NCI-H1930 (cell line): ENCODE results near the gene SYS1.
A peak's percentile ranks its signal among the peaks of the same experiment; 100 is the strongest.

Experiments
- DNase-seq, 2 experiments: peaks; one replicate each; lab custom pipeline; 2025; lab: John Stamatoyannopoulos, UW

SYS1 gene

DNA sequence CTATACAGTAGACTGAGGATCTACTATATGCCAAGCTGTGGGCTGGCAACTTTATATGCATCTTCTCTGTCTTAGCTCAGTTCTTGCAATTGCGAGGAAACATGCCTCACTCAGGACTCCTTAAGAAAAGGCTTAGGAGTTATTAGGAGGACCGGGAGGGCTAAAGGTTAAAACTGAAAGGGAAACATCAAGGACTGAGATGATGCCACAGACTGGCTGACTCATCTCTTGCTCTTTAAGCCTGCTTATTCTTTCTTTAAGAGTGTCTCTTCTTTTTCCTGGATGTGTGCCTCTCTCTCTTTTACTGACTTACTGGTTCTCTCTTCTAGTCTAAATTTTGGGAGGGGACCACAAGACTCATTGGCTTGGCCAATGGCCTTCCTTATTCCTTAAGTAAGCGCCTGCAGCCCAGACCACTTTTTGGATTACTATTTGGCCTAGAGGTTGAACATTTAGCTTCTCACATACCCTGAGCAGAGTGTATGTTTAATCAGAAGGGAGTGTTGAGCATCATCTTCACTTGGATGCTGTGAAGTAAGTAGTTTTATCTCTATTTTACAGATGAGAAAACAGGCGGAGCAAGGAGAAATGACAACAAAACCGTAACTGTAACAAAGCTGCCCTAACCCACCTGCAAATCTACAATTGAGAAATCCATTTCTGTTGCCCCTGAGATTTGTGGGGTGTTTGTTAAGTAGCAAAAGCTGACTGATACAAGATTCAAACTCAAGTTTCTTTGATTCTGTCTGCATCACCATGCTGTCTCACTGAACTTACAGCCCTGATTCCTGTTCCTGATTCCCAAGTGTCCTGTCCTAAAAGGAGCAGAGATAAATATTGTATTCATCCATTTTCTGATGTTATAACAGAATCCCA lies 7.5 kb upstream of the SYS1 start:
- DNase-seq, result no peak

DNA sequence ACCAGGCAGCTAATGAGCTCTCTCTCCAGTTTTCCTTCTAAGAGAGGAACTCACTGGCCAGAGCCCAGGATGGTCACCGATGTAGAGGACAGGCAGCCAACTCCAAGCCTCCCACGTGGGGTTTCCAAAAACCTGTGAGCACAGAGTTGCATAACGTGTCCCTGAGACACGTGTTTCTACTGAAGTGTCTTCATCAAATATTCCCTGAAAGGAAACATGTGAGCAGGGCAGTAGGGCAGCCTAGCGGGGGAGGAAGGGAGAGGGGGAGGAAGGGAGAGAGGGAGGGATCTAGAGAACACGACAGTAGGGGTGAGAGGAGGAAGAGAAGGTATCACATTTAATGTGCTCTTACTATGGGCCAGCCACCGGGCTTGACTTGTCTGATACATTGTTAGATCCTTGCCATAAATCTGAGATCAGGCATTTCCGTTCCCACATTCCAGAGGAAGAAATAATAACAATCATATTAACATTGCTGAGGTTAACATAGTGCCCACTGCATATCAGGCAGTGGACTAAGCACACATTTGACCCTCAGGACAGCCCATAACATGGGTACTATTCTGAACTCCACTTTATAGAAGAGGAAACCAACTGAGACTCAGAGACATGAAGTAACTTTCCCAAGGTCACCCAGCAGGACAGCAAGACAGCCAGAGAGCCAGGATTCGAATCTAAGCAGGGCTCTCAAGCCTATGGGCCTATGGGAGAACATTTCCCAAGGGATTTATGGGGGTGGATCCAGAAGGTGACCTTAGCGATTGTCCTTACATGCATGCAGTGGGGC lies 4.5 kb upstream of the SYS1 start:
- DNase-seq, result no peak

DNA sequence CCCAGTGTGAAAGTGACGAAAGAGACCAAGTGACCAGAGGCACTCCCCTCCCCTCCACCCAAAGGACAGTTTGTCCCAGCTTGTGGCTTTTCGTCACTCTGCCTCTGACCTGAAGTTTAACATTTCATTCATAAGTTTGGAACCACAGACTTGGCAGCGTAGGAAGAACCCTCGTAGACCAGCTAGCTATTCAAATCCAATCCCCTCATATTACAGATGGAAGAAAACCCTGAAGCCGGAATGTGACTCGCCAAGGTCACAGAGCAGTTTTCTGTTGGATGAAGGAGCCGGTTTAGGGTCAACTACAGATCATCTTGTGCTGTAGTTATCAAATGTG lies 3.9 kb upstream of the SYS1 start:
- no peak for DNase-seq

DNA sequence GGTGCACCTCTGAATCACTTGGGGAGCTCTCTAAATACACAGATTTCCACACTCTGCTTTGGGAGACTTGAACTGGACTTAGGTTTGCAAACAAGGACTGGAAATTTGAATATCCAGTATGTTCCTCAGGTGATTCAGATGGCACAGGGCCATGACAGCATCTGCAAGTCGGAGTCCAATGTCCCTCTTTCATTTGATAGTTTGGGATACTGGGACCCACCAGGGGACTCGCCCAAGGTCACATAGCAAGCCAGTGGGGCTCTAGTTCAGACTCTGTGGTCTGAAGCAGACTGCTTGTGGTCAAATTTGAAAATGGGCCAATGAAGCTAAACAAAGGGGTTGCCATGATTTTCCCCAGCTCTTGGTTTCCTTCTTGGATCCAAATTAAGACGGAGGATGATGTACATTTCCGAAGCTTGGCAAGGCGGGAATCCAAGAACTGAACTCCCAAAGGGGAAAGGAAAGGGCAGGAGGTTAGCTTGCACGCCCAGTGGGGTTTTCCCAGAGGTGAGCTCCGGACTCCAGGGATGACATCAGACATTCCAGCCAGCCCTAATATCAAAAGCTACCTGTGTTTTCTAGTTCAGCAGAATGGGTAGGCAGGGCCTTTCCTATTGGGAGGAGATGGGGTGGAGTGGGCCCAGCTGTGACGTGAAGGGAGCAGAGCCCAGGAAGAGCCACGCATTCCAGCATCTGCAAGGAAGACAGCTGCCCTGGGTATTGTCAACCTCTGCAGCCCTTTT lies 3.4 kb upstream of the SYS1 start:
- DNase-seq, result no peak

- DNase-seq, result no peak
Observed at GRCh38 chr20:45361793-45362192, 1.2 kb upstream of the SYS1 start.

DNA sequence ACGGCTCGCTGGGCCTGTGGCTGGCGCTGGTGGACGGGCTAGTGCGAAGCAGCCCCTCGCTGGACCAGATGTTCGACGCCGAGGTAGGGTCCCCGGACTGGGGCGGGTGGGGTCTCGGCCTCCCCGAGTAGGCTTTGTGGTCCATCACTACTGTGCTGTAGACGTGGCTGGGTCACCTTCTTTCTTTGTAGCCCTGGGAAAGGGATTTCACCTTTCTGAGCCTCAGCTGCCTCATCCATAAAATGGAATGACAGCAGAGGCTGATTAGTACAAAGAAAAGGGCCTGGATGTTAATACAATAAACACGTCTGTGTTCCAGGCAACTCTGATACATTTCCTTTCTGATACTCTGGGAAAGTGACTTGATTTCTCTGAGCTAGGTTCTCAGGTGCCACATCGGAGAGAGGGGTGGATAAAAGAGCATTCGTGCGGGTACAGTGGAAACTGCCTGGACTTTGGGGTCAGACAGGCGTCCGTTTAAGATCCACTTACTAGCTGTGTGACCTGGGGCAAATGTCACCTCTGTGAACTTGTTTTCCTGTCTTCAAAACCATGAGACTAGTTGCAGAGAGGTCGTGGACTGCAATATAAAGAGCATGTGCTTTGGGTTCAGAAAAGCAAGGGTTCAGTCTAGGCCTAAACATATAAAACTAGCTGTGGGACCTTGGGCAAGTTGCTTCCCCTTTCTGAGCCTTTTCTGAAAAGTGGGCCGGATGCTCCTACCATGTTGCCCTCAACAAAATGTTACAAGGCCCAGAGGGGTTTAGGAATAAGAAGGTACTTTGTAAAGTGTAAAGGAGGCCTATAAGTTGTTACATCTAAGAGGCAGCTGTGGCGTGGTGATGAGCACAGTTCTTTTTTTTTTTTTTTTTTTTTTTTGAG lies 896 bp downstream of the SYS1 start:
- DNase-seq, result no peak

- no peak for DNase-seq
Observed at GRCh38 chr20:45365444-45365970, 2.6 kb downstream of the SYS1 start.

- DNase-seq, result no peak
Observed at GRCh38 chr20:45366192-45366591, 3.2 kb downstream of the SYS1 start.

DNA sequence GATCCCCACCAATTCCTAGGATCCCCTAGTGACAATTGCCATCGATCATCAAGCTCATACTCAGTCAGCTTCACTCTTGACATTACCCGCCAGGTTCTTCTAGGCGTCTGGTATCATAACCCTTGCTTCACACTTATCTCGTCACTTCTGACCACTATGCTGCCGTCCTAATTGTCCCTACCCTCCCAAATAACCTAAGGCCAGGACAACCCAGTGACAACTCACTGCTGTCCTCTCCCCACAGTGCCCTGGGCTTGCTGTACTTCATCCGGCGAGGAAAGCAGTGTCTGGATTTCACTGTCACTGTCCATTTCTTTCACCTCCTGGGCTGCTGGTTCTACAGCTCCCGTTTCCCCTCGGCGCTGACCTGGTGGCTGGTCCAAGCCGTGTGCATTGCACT lies 3.7 kb downstream of the SYS1 start:
- DNase-seq, result no peak

DNA sequence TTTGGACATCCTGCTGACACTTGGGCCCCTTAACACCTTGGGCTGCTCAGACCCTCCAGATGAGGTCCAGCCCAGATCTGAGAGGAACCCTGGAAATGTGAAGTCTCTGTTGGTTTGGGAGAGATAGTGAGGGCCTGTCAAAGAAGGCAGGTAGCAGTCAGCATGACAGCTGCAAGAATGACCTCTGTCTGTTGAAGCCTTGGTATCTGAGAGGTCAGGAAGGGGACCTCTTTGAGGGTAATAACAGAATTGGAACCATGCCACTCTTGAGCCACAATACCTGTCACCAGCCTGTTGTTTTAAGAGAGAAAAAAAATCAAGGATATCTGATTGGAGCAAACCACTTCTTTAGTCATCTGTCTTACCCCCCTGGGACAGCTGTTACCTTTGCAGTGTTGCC lies 4.2 kb downstream of the SYS1 start:
- no peak for DNase-seq

DNA sequence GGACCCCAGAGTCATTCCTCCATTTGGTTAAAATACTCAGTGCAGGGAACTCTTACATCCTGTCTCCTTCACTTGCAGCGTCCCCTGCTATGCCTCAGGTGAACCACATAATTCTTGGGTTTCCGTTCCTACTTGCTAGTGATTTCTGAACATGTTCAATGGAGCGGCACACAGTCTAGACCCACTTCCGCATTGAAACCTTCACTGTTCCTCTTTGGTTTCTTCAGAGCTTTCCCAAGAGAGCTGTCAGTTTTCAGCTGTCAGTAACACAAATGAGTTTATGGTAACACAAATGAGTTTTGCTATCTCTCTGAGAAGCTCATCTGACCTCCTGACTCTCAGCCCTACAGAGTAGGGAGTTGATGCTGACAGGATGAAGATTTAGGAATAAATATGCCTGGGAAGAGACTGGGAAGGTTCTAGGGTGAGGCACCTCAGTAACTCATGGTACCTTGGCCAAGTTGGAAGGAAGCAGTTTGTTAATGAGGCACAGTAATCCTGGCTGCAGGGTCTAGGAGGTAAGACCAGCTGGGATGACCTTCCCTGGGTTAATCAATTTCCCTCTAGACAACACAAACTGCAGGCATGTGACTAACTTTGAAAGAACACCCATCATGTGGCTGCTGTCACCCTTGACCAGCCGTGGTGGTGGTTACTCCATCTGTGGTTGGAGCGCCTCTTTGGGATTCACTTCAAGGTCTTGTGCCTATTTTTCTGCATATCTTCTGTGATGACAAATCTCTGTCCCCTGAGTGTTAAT lies 5.4 kb downstream of the SYS1 start:
- DNase-seq, result no peak

DNA sequence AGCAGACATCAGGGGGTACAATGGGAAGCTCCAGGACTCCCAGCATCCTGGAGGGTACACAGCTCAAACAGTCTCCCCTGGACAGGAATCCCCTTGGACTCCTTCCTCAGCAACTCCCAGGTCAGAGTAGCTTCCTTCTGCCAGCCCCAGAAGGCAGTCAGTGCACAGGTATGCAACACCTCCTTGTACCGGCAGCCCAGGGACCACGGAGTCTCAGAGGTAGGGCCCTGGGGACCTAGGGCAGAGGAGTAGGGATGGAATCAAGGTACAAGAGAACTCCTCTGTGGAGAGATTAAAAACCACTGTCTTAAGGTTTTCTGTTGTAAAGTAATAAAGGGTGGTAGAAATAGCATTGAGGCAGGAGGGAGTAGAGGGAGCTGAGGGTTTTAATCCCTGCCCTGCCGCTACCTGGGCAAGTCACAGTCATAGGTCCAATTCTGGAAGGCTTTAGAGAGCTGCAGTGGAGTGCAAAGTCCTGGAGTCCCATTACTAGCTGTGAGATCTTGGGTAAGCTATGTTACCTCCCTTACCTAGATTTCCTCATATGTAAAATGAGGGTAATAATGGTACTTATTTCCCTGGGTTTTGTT lies 7.7 kb downstream of the SYS1 start:
- DNase-seq, result no peak

DNA sequence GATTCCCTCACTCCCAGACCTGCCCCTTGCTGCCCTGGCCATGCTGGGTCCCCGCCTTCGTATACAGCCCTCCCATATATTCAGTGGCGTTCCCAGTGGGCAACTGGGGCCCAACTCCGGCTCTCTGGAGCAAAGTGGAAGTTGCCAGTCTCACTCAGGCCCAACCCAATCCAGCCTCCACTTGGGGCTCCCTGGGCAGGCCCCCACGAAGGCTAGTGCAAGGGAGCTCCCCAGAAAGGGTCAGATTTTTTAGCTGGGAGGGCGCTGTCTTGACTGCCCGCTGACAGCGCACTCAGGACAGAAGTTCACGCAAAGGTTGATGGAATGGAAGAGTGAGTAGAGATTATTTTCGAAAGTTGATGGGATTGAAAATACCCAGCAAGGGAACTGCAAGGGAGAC lies 9.3 kb downstream of the SYS1 start:
- no peak for DNase-seq

- DNase-seq, result no peak
Observed at GRCh38 chr20:45372646-45373352, 9.8 kb downstream of the SYS1 start.

GRCh38 chr20:45373353-45374100 lies 10.6 kb downstream of the SYS1 start:
- DNase-seq, result peak; percentile 38 to 62

- DNase-seq, result no peak
Observed at GRCh38 chr20:45374101-45374467, 11.1 kb downstream of the SYS1 start.

DNA sequence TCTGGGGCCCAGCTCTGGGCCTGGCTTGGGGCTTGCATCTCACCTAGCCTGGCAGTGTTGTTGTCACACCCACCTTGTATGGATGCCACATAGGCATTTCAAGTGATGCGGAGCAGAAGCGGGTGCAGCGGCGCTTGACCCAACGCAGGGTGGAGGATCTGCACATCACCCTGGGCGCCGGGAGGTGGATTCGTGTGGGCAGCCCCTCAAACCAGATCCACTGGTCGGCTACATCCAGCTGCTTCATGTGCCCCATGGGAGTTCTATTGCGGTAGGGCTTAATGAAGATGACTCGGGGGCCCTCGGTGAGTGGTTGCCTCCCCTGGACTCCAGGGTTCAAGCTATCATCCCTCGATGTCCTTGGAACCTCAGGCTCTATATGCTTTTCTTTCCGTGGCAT lies 12.0 kb downstream of the SYS1 start:
- DNase-seq, result no peak

- DNase-seq, result no peak
Observed at GRCh38 chr20:45377269-45377668, 14.3 kb downstream of the SYS1 start.

GRCh38 chr20:45378191-45378590 lies 15.2 kb downstream of the SYS1 start, which contains the start of gene TP53TG5:
TSS of gene TP53TG5 (minus strand) at chr20:45378325. CDS start at chr20:45378236, 89 bp downstream.
- DNase-seq, result no peak
